ENCODE data around the gene OSBPL10. TPM values are rescaled to one million over a fixed set of nuclear protein-coding genes. Genes with fewer than 3 reads are reported as not detected.

Gene OSBPL10
- total and polyA plus RNA-seq, 7 donors = 0.75 to 4.6 (median 2.3) TPM

- ATAC-seq (no peak), DNase-seq (no peak)
- Histone ChIP-seq H3K9me3 (no peaks in the 10 kb centered on the region), H3K27ac (no peak overlapping the region), H3K4me1 (no peaks in the 10 kb centered on the region), H3K36me3 (ENCODE audit: insufficient read depth in 1 of 2, low read depth in 1 of 2) (peaks cover 0 to 67% of the 10 kb centered on the region in 2 donors), H3K4me3 (no peak overlapping the region), H3K27me3 (ENCODE audit: insufficient read depth in 3 of 3, low read length in 2 of 3) (no peaks in the 10 kb centered on the region)
- TF ChIP-seq CTCF (IDR thresholded peaks at IDR 0.05) = no peak
- 79 to 93% (median 91%) methylated on average over 4 of the region's 4 CpGs for WGBS, 3 donors
- intact Hi-C loops (cut with DNase I) = no loop called here
These were observed 358.3 kb downstream of the OSBPL10 start for GRCh38 chr3:31622636-31623288.

- H3K36me3 ChIP-seq (ENCODE audit: insufficient read depth in 1 of 2, low read depth in 1 of 2) = peaks cover 0 to 54% of the 10 kb centered on the region in 2 donors
- H3K27ac ChIP-seq = no peak overlapping the region
- DNase-seq (no peak), ATAC-seq (no peak)
- no peaks in the 10 kb centered on the region for H3K27me3 ChIP-seq (ENCODE audit: insufficient read depth in 3 of 3, low read length in 2 of 3)
- no peaks in the 10 kb centered on the region for H3K9me3 ChIP-seq
- no peak for TF ChIP-seq CTCF (IDR thresholded peaks at IDR 0.05)
- peaks cover 13% of the 10 kb centered on the region for H3K4me1 ChIP-seq
- intact Hi-C loops (cut with DNase I) = no loop called here
- 86 to 92% (median 86%) methylated on average over 3 of the region's 3 CpGs for WGBS, 3 donors
- no peak overlapping the region for H3K4me3 ChIP-seq
These were observed 359.7 kb downstream of the OSBPL10 start for GRCh38 chr3:31621314-31621713.

GRCh38 chr3:31620656-31621055, 360.4 kb downstream of the OSBPL10 start:
- Histone ChIP-seq H3K27me3 (ENCODE audit: insufficient read depth in 3 of 3, low read length in 2 of 3) (no peaks in the 10 kb centered on the region), H3K27ac (no peak overlapping the region), H3K4me1 (peaks cover 19% of the 10 kb centered on the region), H3K4me3 (no peak overlapping the region), H3K9me3 (no peaks in the 10 kb centered on the region), H3K36me3 (ENCODE audit: insufficient read depth in 1 of 2, low read depth in 1 of 2) (peaks cover 0 to 48% of the 10 kb centered on the region in 2 donors)
- no peak for DNase-seq
- intact Hi-C loops (cut with DNase I) = no loop called here
- no peak for ATAC-seq
- 96 to 100% (median 100%) methylated on average over 1 of the region's 1 CpG for WGBS, 3 donors
- TF ChIP-seq CTCF (IDR thresholded peaks at IDR 0.05) = no peak

GRCh38 chr3:31616711-31617110, 364.4 kb downstream of the OSBPL10 start:
- Histone ChIP-seq H3K4me3 (no peak overlapping the region), H3K27ac (peak overlapping the region; percentile 20), H3K9me3 (no peaks in the 10 kb centered on the region), H3K4me1 (peaks cover 29% of the 10 kb centered on the region), H3K27me3 (ENCODE audit: insufficient read depth in 3 of 3, low read length in 2 of 3) (no peaks in the 10 kb centered on the region), H3K36me3 (ENCODE audit: insufficient read depth in 1 of 2, low read depth in 1 of 2) (peaks cover 0 to 23% of the 10 kb centered on the region in 2 donors)
- intact Hi-C loops (cut with DNase I) = no loop called here
- DNase-seq (no peak), ATAC-seq (no peak)
- no peak for TF ChIP-seq CTCF (IDR thresholded peaks at IDR 0.05)
- 92 to 96% (median 93%) methylated on average over 2 of the region's 2 CpGs for WGBS, 3 donors

All from psoas muscle (tissue), 8 donors.